Transverse colon (tissue), 3 donors: ENCODE data around the gene PNMA8C.

Experiments
- EP300 ChIP-seq: sonication (generic); formaldehyde crosslinking; IDR thresholded peaks from one replicate; pipeline ENCODE4 v1.6.1; 2017; ENCODE audit warnings: antibody characterized with exemption, low read depth
- POLR2A ChIP-seq: fragments of 450-650 bp; IDR thresholded peaks from one replicate; pipeline ENCODE4 v1.6.1; 2016; ENCODE audit warnings: antibody characterized with exemption, mild to moderate bottlenecking, moderate library complexity
- TF ChIP-seq, protein P1 (sequence below), 5 experiments: fragments of 200-600 bp in 3 of 5; fragments of 450-650 bp in 2 of 5; sonication (generic) in 3 of 5; IDR thresholded peaks; 1 replicate in 2 of 5; 2 replicates in 3 of 5; pipeline ENCODE4 v1.5.1; 2016 to 2017; ENCODE audit warnings: antibody characterized with exemption in 5 of 5, inconsistent platforms in 3 of 5, mild to moderate bottlenecking in 2 of 5, moderate library complexity in 1 of 5

DNA sequence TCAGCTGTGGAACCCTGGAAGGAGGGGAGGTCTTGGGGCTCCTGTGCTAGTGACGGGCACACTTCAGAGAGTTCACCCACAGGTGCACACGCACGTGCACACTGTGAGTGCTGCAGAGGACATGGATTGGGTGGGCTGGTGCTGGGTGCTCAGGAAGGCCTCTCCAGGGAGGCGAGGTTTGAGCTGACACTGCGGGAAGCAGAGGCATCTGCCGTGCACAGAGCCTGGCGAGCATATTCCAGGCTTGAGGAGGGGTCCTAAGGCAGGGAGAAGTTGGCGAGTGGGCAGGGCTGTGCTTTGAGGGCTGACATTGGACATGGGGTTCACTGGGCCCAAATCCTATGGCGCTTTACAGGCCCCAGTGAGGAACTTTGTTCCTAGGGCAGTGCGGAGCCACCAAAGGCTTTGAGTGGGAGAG is 41.0 kb downstream of the PNMA8C start:
- no peak for TF ChIP-seq POLR2A
- TF ChIP-seq, protein P1, sequence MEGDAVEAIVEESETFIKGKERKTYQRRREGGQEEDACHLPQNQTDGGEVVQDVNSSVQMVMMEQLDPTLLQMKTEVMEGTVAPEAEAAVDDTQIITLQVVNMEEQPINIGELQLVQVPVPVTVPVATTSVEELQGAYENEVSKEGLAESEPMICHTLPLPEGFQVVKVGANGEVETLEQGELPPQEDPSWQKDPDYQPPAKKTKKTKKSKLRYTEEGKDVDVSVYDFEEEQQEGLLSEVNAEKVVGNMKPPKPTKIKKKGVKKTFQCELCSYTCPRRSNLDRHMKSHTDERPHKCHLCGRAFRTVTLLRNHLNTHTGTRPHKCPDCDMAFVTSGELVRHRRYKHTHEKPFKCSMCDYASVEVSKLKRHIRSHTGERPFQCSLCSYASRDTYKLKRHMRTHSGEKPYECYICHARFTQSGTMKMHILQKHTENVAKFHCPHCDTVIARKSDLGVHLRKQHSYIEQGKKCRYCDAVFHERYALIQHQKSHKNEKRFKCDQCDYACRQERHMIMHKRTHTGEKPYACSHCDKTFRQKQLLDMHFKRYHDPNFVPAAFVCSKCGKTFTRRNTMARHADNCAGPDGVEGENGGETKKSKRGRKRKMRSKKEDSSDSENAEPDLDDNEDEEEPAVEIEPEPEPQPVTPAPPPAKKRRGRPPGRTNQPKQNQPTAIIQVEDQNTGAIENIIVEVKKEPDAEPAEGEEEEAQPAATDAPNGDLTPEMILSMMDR (IDR thresholded peaks at IDR 0.05) = no peak
- no peak for TF ChIP-seq EP300
